ENCODE measurements around the gene RAVER1.

DNA sequence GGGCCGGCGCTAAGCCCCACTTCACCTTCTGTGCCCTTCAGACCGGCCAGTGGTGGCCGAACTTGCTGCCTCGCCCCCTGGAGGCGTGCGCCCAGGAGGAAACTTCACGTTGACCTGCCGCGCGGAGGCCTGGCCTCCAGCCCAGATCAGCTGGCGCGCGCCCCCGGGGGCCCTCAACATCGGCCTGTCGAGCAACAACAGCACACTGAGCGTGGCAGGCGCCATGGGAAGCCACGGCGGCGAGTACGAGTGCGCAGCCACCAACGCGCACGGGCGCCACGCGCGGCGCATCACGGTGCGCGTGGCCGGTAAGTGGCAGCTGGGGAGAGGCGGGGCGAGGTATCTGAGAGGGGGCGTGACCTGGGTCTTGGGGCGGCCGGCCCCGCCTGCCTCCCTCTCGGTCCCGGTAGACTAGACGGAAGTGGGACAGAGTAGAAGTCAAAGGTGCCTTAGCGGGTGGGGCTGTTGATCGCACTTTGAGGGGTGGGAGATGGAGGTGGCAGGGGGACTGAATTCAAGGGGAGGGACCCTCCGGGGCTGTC lies 38.0 kb downstream of the RAVER1 start:
- TF ChIP-seq, protein P1, sequence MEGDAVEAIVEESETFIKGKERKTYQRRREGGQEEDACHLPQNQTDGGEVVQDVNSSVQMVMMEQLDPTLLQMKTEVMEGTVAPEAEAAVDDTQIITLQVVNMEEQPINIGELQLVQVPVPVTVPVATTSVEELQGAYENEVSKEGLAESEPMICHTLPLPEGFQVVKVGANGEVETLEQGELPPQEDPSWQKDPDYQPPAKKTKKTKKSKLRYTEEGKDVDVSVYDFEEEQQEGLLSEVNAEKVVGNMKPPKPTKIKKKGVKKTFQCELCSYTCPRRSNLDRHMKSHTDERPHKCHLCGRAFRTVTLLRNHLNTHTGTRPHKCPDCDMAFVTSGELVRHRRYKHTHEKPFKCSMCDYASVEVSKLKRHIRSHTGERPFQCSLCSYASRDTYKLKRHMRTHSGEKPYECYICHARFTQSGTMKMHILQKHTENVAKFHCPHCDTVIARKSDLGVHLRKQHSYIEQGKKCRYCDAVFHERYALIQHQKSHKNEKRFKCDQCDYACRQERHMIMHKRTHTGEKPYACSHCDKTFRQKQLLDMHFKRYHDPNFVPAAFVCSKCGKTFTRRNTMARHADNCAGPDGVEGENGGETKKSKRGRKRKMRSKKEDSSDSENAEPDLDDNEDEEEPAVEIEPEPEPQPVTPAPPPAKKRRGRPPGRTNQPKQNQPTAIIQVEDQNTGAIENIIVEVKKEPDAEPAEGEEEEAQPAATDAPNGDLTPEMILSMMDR (IDR thresholded peaks at IDR 0.05), result peak in 4 of 6 experiments; percentile 29 to 56 (median 44)
- TF ChIP-seq POLR2A (IDR thresholded peaks at IDR 0.05), result peak in 1 of 4 donors; percentile 55
